BLaER1 treated with 17β-estradiol and CSF1 and Interleukin-3, amounts not matched to agents 10 nM and 100 nM (cell line): ENCODE data around the gene BSG.
"Not testable (repeated sequence)": the region's sequence is repeated elsewhere in the genome, so short reads cannot be mapped to it uniquely, and the experiment has no call there.

Experiments
- H3K27ac ChIP-seq, 11 experiments: shearing (Covaris generic); formaldehyde crosslinking; 2 replicates each; pipeline ENCODE4 v1.8.1; 2022
- H3K27me3 ChIP-seq, 11 experiments: shearing (Covaris generic); formaldehyde crosslinking; 2 replicates each; pipeline ENCODE4 v1.8.1; 2022
- H3K36me3 ChIP-seq, 11 experiments: shearing (Covaris generic); formaldehyde crosslinking; 2 replicates each; pipeline ENCODE4 v1.8.1; 2022
- H3K4me1 ChIP-seq, 10 experiments: shearing (Covaris generic); formaldehyde crosslinking; 2 replicates each; pipeline ENCODE4 v1.8.1; 2022
- H3K4me2 ChIP-seq, 11 experiments: shearing (Covaris generic); formaldehyde crosslinking; 2 replicates each; pipeline ENCODE4 v1.8.1; 2022
- H3K4me3 ChIP-seq, 10 experiments: shearing (Covaris generic); formaldehyde crosslinking; 2 replicates each; pipeline ENCODE4 v1.8.1; 2022
- H3K9ac ChIP-seq, 11 experiments: shearing (Covaris generic); formaldehyde crosslinking; 2 replicates each; pipeline ENCODE4 v1.8.1; 2022
- H3K9me3 ChIP-seq, 11 experiments: shearing (Covaris generic); formaldehyde crosslinking; replicated peaks in 1 of 11; 2 replicates each; pipeline ENCODE4 v1.8.1; 2022
- H4K20me1 ChIP-seq, 11 experiments: shearing (Covaris generic); formaldehyde crosslinking; 2 replicates each; pipeline ENCODE4 v1.8.1; 2022
- Cebpa-rat ChIP-seq, 11 experiments: shearing (Covaris generic); IDR thresholded peaks; 2 replicates each; pipeline ENCODE4 v1.8.1; 2022

The BSG gene

DNA sequence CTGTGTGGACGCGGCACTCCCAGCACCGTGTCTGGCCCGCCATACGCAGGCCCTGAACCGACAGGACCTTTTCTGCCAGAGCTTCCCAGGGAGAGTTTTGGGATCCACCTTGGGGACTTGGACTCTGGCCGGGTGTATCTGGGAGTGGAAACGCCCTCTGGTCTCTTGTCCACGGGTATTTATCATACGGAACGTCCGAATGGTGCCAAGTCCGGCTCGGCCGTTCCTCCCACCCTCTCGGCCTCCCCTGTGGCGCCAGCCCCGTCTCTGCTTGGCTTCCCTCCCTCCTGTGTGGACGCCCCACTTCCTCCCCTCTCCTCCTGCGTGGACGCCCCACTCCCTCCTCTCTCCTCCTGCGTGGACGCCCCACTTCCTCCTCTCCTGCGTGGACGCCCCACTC lies 29.4 kb downstream of the BSG start:
- no peaks in the 10 kb centered on the region; a peak in 1 of 22 replicates for H3K27me3 ChIP-seq
- H3K9me3 ChIP-seq: peaks cover 10 to 33% (median 16%) of the 10 kb centered on the region in 11 experiments; a peak in 21 of 22 replicates
- no peak overlapping the region for H3K27ac ChIP-seq
- peaks cover 0 to 5% (median 0%) of the 10 kb centered on the region in 10 experiments; a peak in 2 of 20 replicates for H3K4me1 ChIP-seq
- no peaks in the 10 kb centered on the region for H3K36me3 ChIP-seq
- no peak overlapping the region for H3K4me2 ChIP-seq
- H3K4me3 ChIP-seq: no peak overlapping the region
- no peak overlapping the region for H3K9ac ChIP-seq
- no peak for TF ChIP-seq Cebpa-rat (IDR thresholded peaks at IDR 0.05)
- peaks cover 0 to 3% (median 0%) of the 10 kb centered on the region in 11 experiments; a peak in 1 of 22 replicates for H4K20me1 ChIP-seq

DNA sequence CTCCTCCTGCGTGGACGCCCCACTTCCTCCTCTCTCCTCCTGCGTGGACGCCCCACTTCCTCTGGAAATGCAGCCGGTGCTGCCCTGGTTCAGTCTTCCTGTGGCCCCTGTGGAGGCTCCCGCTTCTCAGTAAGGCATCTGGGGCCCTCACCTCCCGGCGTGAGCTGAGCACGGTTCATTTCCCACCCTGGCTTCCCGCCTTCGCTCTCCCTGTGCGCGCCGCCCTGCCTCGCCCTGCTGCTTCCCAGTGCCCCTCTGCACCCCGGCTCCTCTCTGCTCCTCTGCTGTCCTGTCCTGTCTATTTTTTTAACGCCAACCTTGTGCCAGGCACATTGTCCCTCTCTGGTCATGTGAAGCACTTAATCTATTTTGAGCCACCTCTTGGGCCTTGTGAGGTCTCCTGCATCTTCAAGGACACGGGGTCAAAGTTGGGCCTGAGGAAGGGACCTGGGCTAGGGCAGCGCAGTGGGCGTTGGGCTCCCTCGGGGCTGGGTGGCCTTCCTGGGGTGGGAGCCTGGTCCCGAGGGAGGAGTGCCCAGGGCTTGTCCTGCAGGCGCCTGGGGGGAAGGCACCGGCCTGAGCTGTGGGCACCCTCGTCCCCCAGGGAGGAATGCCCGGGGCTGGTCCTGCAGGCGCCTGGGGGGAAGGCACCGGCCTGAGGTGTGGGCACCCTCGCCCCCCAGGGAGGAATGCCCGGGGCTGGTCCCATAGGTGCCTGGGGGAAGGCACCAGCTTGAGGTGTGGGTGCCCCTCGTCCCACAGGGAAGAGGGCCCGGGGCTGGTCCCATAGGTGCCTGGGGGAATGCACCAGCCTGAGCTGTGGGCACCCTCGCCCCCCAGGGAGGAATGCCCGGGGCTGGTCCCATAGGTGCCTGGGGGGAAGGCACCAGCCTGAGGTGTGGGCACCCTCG lies 30.2 kb downstream of the BSG start:
- H3K36me3 ChIP-seq: no peaks in the 10 kb centered on the region
- no peak overlapping the region for H3K27ac ChIP-seq
- no peak for TF ChIP-seq Cebpa-rat (IDR thresholded peaks at IDR 0.05)
- no peak overlapping the region for H3K4me3 ChIP-seq
- H3K27me3 ChIP-seq: no peaks in the 10 kb centered on the region
- no peak overlapping the region for H3K4me2 ChIP-seq
- H3K9me3 ChIP-seq: peaks cover 10 to 30% (median 15%) of the 10 kb centered on the region in 11 experiments; a peak in 21 of 22 replicates
- peaks cover 3 to 10% (median 5%) of the 10 kb centered on the region in 10 experiments; a peak in 15 of 20 replicates for H3K4me1 ChIP-seq
- no peaks in the 10 kb centered on the region; a peak in 1 of 22 replicates for H4K20me1 ChIP-seq
- no peak overlapping the region for H3K9ac ChIP-seq

DNA sequence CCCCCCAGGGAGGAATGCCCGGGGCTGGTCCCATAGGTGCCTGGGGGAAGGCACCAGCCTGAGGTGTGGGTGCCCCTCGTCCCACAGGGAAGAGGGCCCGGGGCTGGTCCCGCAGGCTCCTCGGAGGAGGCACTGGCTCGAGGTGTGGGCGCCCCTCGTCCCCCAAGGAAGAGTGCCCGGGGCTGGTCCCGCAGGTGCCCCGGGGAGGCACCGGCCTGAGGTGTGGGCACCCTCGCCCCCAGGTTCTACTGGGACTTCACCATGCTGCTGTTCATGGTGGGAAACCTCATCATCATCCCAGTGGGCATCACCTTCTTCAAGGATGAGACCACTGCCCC lies 30.9 kb downstream of the BSG start:
- Histone ChIP-seq H3K9me3 (peaks cover 10 to 26% (median 15%) of the 10 kb centered on the region in 11 experiments; a peak in 21 of 22 replicates), H3K4me1 (peaks cover 8 to 13% (median 12%) of the 10 kb centered on the region in 10 experiments; a peak in 18 of 20 replicates)
- not testable (repeated sequence) for H3K36me3 ChIP-seq, H3K4me2 ChIP-seq, H3K27ac ChIP-seq, H3K9ac ChIP-seq, H4K20me1 ChIP-seq, H3K27me3 ChIP-seq, H3K4me3 ChIP-seq

DNA sequence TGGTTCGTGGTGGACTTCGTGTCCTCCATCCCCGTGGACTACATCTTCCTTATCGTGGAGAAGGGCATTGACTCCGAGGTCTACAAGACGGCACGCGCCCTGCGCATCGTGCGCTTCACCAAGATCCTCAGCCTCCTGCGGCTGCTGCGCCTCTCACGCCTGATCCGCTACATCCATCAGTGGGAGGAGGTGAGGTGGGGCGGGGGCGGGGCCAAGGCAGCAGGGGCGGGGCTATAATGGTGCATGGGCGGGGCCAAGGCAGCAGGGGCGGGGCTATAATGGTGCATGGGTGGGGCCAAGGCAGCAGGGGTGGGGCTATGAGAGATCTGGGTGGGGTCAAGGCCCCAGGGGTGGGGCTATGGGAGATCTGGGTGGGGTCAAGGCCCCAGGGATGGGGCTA lies 31.4 kb downstream of the BSG start:
- H3K4me2 ChIP-seq, H3K27ac ChIP-seq, H3K4me3 ChIP-seq, H3K27me3 ChIP-seq, H3K9ac ChIP-seq, H3K36me3 ChIP-seq, H4K20me1 ChIP-seq: not testable (repeated sequence)
- peaks cover 10 to 26% (median 15%) of the 10 kb centered on the region in 11 experiments; a peak in 21 of 22 replicates for H3K9me3 ChIP-seq
- H3K4me1 ChIP-seq: peaks cover 13 to 18% (median 17%) of the 10 kb centered on the region in 10 experiments

DNA sequence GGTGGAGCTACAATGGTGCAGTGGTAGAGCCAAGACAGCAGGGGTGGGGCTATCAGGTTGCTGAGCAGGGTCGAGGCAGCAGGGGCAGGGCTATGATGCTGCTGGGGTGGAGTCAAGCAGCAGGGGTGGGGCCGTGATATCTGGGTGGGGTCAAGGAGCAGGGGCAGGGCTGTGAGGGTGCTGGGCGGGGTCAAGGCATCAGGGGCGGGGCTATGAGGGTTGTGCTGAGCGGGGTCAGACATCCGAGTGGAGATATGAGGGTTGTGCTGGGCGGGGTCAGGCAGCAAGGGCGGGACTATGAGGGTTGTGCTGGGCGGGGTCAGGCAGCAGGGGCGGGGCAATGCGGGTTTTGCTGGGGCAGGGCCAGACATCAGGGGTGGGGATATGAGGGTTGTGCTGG lies 32.0 kb downstream of the BSG start:
- Histone ChIP-seq H3K4me1 (peaks cover 19 to 24% (median 23%) of the 10 kb centered on the region in 10 experiments), H4K20me1 (peaks cover 0 to 3% (median 0%) of the 10 kb centered on the region in 11 experiments; a peak in 2 of 22 replicates), H3K27me3 (no peaks in the 10 kb centered on the region), H3K9ac (no peak overlapping the region), H3K9me3 (peaks cover 10 to 26% (median 15%) of the 10 kb centered on the region in 11 experiments; a peak in 21 of 22 replicates), H3K27ac (no peak overlapping the region), H3K4me3 (no peak overlapping the region), H3K4me2 (no peak overlapping the region), H3K36me3 (no peaks in the 10 kb centered on the region)
- no peak for TF ChIP-seq Cebpa-rat (IDR thresholded peaks at IDR 0.05)

DNA sequence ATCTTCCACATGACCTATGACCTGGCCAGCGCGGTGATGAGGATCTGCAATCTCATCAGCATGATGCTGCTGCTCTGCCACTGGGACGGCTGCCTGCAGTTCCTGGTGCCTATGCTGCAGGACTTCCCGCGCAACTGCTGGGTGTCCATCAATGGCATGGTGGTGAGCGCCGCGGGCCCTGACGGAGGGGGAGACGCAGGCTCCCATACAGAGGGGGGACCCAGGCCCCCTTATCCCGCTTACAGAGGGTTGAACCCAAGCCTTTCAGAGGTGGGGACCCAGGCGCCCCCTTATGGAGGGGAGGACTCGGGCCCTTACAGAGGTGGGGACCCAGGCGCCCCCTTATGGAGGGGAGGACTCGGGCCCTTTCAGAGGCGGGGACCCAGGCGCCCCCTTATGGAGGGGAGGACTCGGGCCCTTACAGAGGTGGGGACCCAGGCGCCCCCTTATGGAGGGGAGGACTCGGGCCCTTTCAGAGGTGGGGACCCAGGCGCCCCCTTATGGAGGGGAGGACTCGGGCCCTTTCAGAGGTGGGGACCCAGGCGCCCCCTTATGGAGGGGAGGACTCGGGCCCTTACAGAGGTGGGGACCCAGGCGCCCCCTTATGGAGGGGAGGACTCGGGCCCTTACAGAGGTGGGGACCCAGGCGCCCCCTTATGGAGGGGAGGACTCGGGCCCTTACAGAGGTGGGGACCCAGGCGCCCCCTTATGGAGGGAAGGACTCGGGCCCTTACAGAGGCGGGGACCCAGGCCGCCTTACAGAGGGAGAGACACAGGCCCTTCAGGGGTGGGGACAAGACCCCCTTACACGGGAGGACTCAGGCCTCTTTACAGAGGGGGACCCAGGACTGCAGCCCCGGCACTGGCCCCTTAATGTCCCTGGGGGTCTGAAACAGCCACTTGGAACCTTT lies 32.9 kb downstream of the BSG start:
- H3K27ac ChIP-seq, H3K4me3 ChIP-seq, H3K9ac ChIP-seq, H3K27me3 ChIP-seq, H3K36me3 ChIP-seq, H3K4me2 ChIP-seq: not testable (repeated sequence)
- peaks cover 10 to 26% (median 15%) of the 10 kb centered on the region in 11 experiments; a peak in 21 of 22 replicates for H3K9me3 ChIP-seq
- peaks cover 0 to 10% (median 0%) of the 10 kb centered on the region in 11 experiments; a peak in 4 of 22 replicates for H4K20me1 ChIP-seq
- peaks cover 28 to 33% (median 32%) of the 10 kb centered on the region in 10 experiments for H3K4me1 ChIP-seq

DNA sequence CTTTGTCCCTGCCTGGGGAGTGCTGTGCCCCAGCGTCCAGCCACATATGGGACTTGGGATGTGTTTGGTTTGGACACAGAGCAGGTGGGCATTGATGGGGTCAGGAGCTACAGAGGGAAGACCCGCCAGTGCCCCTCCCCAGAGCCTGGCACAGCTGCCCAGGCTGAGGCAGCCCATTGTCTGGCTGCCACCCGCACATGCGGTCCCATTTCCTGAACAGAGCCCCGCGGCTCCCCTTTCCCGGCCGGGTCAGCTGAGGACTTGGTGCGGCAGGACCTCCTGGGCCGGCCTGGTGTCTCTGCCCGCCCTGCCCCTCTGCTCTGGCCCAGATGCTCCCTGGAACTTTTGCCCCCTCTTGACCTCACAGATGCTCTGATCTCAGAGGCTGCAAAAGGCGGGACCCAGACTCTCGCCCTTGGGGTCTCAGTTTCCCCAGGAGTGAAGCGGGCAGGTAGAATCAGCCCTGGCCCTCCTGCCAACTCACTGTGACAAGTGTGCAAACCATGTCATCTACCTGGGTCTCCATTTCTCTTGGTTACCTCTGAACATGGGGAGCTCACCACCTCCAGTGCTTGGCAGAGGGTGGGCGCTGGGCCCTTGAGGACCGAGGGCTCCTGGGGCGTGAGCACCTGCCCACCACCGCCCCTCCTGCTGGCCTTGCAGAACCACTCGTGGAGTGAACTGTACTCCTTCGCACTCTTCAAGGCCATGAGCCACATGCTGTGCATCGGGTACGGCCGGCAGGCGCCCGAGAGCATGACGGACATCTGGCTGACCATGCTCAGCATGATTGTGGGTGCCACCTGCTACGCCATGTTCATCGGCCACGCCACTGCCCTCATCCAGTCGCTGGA lies 35.1 kb downstream of the BSG start:
- no peaks in the 10 kb centered on the region for H3K27me3 ChIP-seq
- peak overlapping the region in 9 of 11 experiments; percentile 82 to 98 (median 92); a peak in 8 of 22 replicates for H3K4me2 ChIP-seq
- peaks cover 0 to 9% (median 2%) of the 10 kb centered on the region in 11 experiments; a peak in 9 of 22 replicates for H3K9me3 ChIP-seq
- peak overlapping the region in 3 of 11 experiments; percentile 33 to 54 (median 51); a peak in 4 of 22 replicates for H3K9ac ChIP-seq
- H3K4me1 ChIP-seq: peaks cover 48 to 53% (median 52%) of the 10 kb centered on the region in 10 experiments
- no peak for TF ChIP-seq Cebpa-rat (IDR thresholded peaks at IDR 0.05)
- H3K36me3 ChIP-seq: no peaks in the 10 kb centered on the region
- H4K20me1 ChIP-seq: peaks cover 0 to 10% (median 0%) of the 10 kb centered on the region in 11 experiments; a peak in 4 of 22 replicates
- H3K27ac ChIP-seq: peak overlapping the region in 2 of 11 experiments; percentile 73 to 75; a peak in 4 of 22 replicates
- H3K4me3 ChIP-seq: no peak overlapping the region
